SK-N-SH (cell line): ENCODE data around the gene MRPS2. TPM values are rescaled to one million over a fixed set of nuclear protein-coding genes. Genes with fewer than 3 reads are reported as not detected.

Experiments used
- CTCF ChIA-PET: fragments of 300-600, 350-600 bp; formaldehyde crosslinking; extraction: SDS; loops from one replicate; lab custom pipeline; 2021; lab: Yijun Ruan, JAX
- POLR2A ChIA-PET: fragments of 350-600 bp; sonication (Branson Sonifier 250); formaldehyde crosslinking; extraction: SDS; loops from one replicate; lab custom pipeline; 2020; ENCODE audit warnings: antibody characterized with exemption, inconsistent platforms; lab: Yijun Ruan, JAX
- DNase-seq: peaks from one replicate; pipeline ENCODE4 v3.0.0; 2012
- H2AFZ ChIP-seq: fragments of 200-600 bp; sonication (generic); 2 replicates; pipeline ENCODE4 v1.8.1; 2016; ENCODE audit warnings: antibody characterized with exemption, mild to moderate bottlenecking, low read depth
- H3F3A ChIP-seq: fragments of 200-600 bp; sonication (generic); replicated peaks from 2 replicates; pipeline ENCODE3; 2016; ENCODE audit warnings: antibody characterized with exemption, mild to moderate bottlenecking; ENCODE audit not compliant: insufficient read depth
- H3K27ac ChIP-seq, 2 experiments: fragments of 200-500 bp in 1 of 2; fragments of 200-600 bp in 1 of 2; sonication (Bioruptor generic) in 1 of 2; sonication (generic), shearing (Covaris generic) in 1 of 2; 2 replicates each; pipeline versions ENCODE4 v1.5.1 to v1.6.1; 2014 to 2016; ENCODE audit warnings: low read depth in 2 of 2, inconsistent platforms in 1 of 2, low read length in 1 of 2, mild to moderate bottlenecking in 1 of 2, mixed read lengths in 1 of 2
- H3K27me3 ChIP-seq: fragments of 200-600 bp; sonication (generic), shearing (Covaris generic); 2 replicates; pipeline ENCODE4 v1.6.1; 2016; ENCODE audit warnings: mixed run types; ENCODE audit not compliant: insufficient read depth
- H3K36me3 ChIP-seq, 2 experiments: fragments of 200-500 bp in 1 of 2; fragments of 200-600 bp in 1 of 2; sonication (Bioruptor generic) in 1 of 2; sonication (generic) in 1 of 2; replicated peaks in 1 of 2; 2 replicates each; pipeline versions ENCODE3 to v1.5.1; 2014 to 2016; ENCODE audit warnings: low read length in 1 of 2, mild to moderate bottlenecking in 1 of 2; ENCODE audit not compliant: insufficient read depth in 2 of 2, control insufficient read depth in 1 of 2
- H3K4me1 ChIP-seq, 2 experiments: fragments of 200-500 bp in 1 of 2; fragments of 200-600 bp in 1 of 2; sonication (Bioruptor generic) in 1 of 2; sonication (generic), shearing (Covaris generic) in 1 of 2; 2 replicates each; pipeline versions ENCODE4 v1.5.1 to v1.6.1; 2014 to 2016; ENCODE audit warnings: low read depth in 1 of 2, low read length in 1 of 2, mixed run types in 1 of 2; ENCODE audit not compliant: insufficient read depth in 2 of 2, control insufficient read depth in 1 of 2
- H3K4me2 ChIP-seq: fragments of 200-600 bp; sonication (generic), shearing (Covaris generic); 2 replicates; pipeline ENCODE4 v1.6.1; 2017; ENCODE audit warnings: mixed run types
- H3K4me3 ChIP-seq, 2 experiments: fragments of 200-500 bp in 1 of 2; fragments of 200-600 bp in 1 of 2; sonication (Bioruptor generic) in 1 of 2; sonication (generic), shearing (Covaris generic) in 1 of 2; 2 replicates each; pipeline versions ENCODE4 v1.5.1 to v1.8.1; 2014 to 2016; ENCODE audit warnings: low read depth in 2 of 2, inconsistent platforms in 1 of 2, low read length in 1 of 2, mild to moderate bottlenecking in 1 of 2, mixed read lengths in 1 of 2, moderate library complexity in 1 of 2
- H3K79me2 ChIP-seq: fragments of 200-600 bp; sonication (generic); 2 replicates; pipeline ENCODE4 v1.8.1; 2017; ENCODE audit warnings: mild to moderate bottlenecking; ENCODE audit not compliant: insufficient read depth
- H3K9ac ChIP-seq: fragments of 200-600 bp; sonication (generic); 2 replicates; pipeline ENCODE4 v1.6.1; 2017; ENCODE audit warnings: mixed run types
- H3K9me2 ChIP-seq: fragments of 200-600 bp; sonication (generic); 2 replicates; pipeline ENCODE4 v1.6.1; 2017; ENCODE audit warnings: mixed run types
- H3K9me3 ChIP-seq: fragments of 200-600 bp; sonication (generic); 2 replicates; pipeline ENCODE4 v1.6.1; 2017; ENCODE audit warnings: mixed run types, mild to moderate bottlenecking, moderate library complexity
- H4K20me1 ChIP-seq: fragments of 200-600 bp; sonication (generic); 2 replicates; pipeline ENCODE4 v1.6.1; 2017; ENCODE audit warnings: mild to moderate bottlenecking, mixed run types; ENCODE audit not compliant: insufficient read depth
- ELF1 ChIP-seq: IDR thresholded peaks from 2 replicates; pipeline ENCODE4 v1.4.0; 2012
- FOSL2 ChIP-seq: IDR thresholded peaks from 2 replicates; pipeline ENCODE4 v1.4.0; 2012; ENCODE audit warnings: low read depth, mild to moderate bottlenecking, moderate library complexity, borderline replicate concordance
- FOXM1 ChIP-seq: IDR thresholded peaks from 2 replicates; pipeline ENCODE4 v1.4.0; 2012; ENCODE audit warnings: low read depth, mild to moderate bottlenecking
- GATA2 ChIP-seq: sonication (generic); formaldehyde crosslinking; IDR thresholded peaks from 2 replicates; pipeline ENCODE4 v1.5.0; 2020; ENCODE audit warnings: mild to moderate bottlenecking, missing genetic modification reagents
- MEF2A ChIP-seq: IDR thresholded peaks from 2 replicates; pipeline ENCODE4 v1.4.0; 2012; ENCODE audit warnings: low read depth, borderline replicate concordance
- NFIC ChIP-seq: IDR thresholded peaks from 2 replicates; pipeline ENCODE4 v1.4.0; 2012; ENCODE audit warnings: borderline replicate concordance
- PBX3 ChIP-seq: IDR thresholded peaks from 2 replicates; pipeline ENCODE4; 2012
- RCOR1 ChIP-seq: fragments of 150-350 bp; IDR thresholded peaks from 2 replicates; pipeline ENCODE4 v1.6.1; 2017; ENCODE audit warnings: antibody characterized with exemption, low read length
- RXRA ChIP-seq: IDR thresholded peaks from 2 replicates; pipeline ENCODE4 v1.4.0; 2012; ENCODE audit warnings: low read depth, mild to moderate bottlenecking, borderline replicate concordance
- SIN3A ChIP-seq: IDR thresholded peaks from 2 replicates; pipeline ENCODE4 v1.6.1; 2012; ENCODE audit warnings: low read depth, mild to moderate bottlenecking, low read length, moderate library complexity, borderline replicate concordance
- SMC3 ChIP-seq: IDR thresholded peaks from 2 replicates; pipeline ENCODE4 v1.6.1; 2012; ENCODE audit warnings: low read depth, low read length, improper control_type of control experiment
- TCF12 ChIP-seq: IDR thresholded peaks from 2 replicates; pipeline ENCODE4 v1.4.0; 2012
- TEAD4 ChIP-seq: IDR thresholded peaks from 2 replicates; pipeline ENCODE4 v1.4.0; 2012; ENCODE audit warnings: mild to moderate bottlenecking, borderline replicate concordance; ENCODE audit not compliant: insufficient read depth
- USF2 ChIP-seq: fragments of 150-350 bp; IDR thresholded peaks from 2 replicates; pipeline ENCODE4 v1.6.1; 2017; ENCODE audit warnings: antibody characterized with exemption, low read length, low read depth, borderline replicate concordance
- YY1 ChIP-seq: IDR thresholded peaks from 2 replicates; pipeline ENCODE4 v1.4.0; 2012; ENCODE audit warnings: low read depth, mild to moderate bottlenecking
- WGBS: methylation state at CpG from one replicate; pipeline ENCODE4 v1.1.6; 2017; ENCODE audit warnings: low lambda C conversion rate; 5-methylcytosine and 5-hydroxymethylcytosine counted together
- polyA plus RNA-seq, 3 experiments: library from polyadenylated mRNA; depleted of rRNA; stranded (reverse); fragments of >200 nt; gene quantifications; 2 replicates each; pipeline ENCODE4 v1.2.3, GENCODE V29; 2012

MRPS2 gene
- polyA plus RNA-seq, 1 of the 3 experiments (the other 2 are of a cell fraction) = 113 TPM

GRCh38 chr9:135521608-135522095 is 21.2 kb downstream of the MRPS2 start:
- Histone ChIP-seq H3F3A (no peaks in the 10 kb centered on the region), H3K4me1 (no peaks in the 10 kb centered on the region; a peak in 1 of 4 replicates), H3K27me3 (no peaks in the 10 kb centered on the region), H3K79me2 (no peaks in the 10 kb centered on the region), H3K9me2 (no peaks in the 10 kb centered on the region), H2AFZ (no peak overlapping the region), H3K4me2 (no peak overlapping the region), H4K20me1 (no peaks in the 10 kb centered on the region), H3K9me3 (no peaks in the 10 kb centered on the region), H3K27ac (no peak overlapping the region), H3K4me3 (no peak overlapping the region), H3K36me3 (no peaks in the 10 kb centered on the region), H3K9ac (no peak overlapping the region)
- POLR2A ChIA-PET = no interaction called here
- WGBS = 59% methylated on average over 11 of the region's 11 CpGs
- TF ChIP-seq FOXM1 (no peak), USF2 (no peak), NFIC (no peak), MEF2A (no peak), SIN3A (no peak)
- no peak for DNase-seq
- CTCF ChIA-PET = interaction anchor here (1.6 kb wide), 1 partner anchor 17 kb away, joined by 5 read pairs; no protein-coding TSS in a partner anchor

- Histone ChIP-seq H3K9me3 (no peaks in the 10 kb centered on the region), H3K9ac (no peak overlapping the region), H3K36me3 (no peaks in the 10 kb centered on the region), H4K20me1 (no peaks in the 10 kb centered on the region), H3K4me3 (no peak overlapping the region), H3F3A (no peaks in the 10 kb centered on the region), H3K79me2 (no peaks in the 10 kb centered on the region), H2AFZ (no peak overlapping the region), H3K4me2 (no peak overlapping the region), H3K27ac (no peak overlapping the region), H3K27me3 (no peaks in the 10 kb centered on the region), H3K9me2 (no peaks in the 10 kb centered on the region), H3K4me1 (no peaks in the 10 kb centered on the region; a peak in 1 of 4 replicates)
- TF ChIP-seq RCOR1 = no peak
- TF ChIP-seq YY1 = no peak
- no peak for TF ChIP-seq RXRA
- no peak for TF ChIP-seq FOSL2
- no peak for TF ChIP-seq TCF12
- TF ChIP-seq PBX3 = no peak
- no peak for TF ChIP-seq TEAD4
- TF ChIP-seq SMC3 = no peak
- TF ChIP-seq ELF1 = no peak
- no peak for TF ChIP-seq GATA2
- CTCF ChIA-PET = interaction anchor here (1.6 kb wide), 1 partner anchor 18 kb away, joined by 5 read pairs; no protein-coding TSS in a partner anchor
- POLR2A ChIA-PET = no interaction called here
- WGBS = 66% methylated on average over 15 of the region's 16 CpGs
- DNase-seq = no peak
Measured at GRCh38 chr9:135522137-135522877, 21.8 kb downstream of the MRPS2 start.
